Mucosa of descending colon (tissue), 3 donors: Measurements from ENCODE around the gene MYO5B. TPM values are rescaled to one million over a fixed set of nuclear protein-coding genes. Genes with fewer than 3 reads are reported as not detected.
A peak's percentile ranks its signal among the peaks of the same experiment; 100 is the strongest.

Experiments
- ATAC-seq: fragments of 200-7000 bp; cut with Tn5 transposase; one replicate; pipeline ENCODE4 v1.9.1; 2020; ENCODE audit warnings: mild to moderate bottlenecking, moderate library complexity
- DNase-seq, 3 donors: peaks; one replicate each; pipeline ENCODE4 v3.0.0-alpha.2; 2020
- H3K36me3 ChIP-seq: fragments of 200-600 bp; one replicate; pipeline ENCODE4 v1.8.0; 2021; ENCODE audit warnings: low read depth, mild to moderate bottlenecking
- H3K4me1 ChIP-seq: fragments of 200-600 bp; one replicate; pipeline ENCODE4 v1.8.0; 2021; ENCODE audit warnings: low read depth, mild to moderate bottlenecking
- H3K4me3 ChIP-seq: fragments of 200-600 bp; one replicate; pipeline ENCODE4 v1.8.0; 2021; ENCODE audit warnings: mild to moderate bottlenecking
- H3K9me3 ChIP-seq: fragments of 200-600 bp; one replicate; pipeline ENCODE4 v1.8.0; 2021; ENCODE audit warnings: mild to moderate bottlenecking
- CTCF ChIP-seq: fragments of 200-600 bp; IDR thresholded peaks from one replicate; pipeline ENCODE4 v1.8.0; 2022; ENCODE audit warnings: antibody characterized with exemption, mild to moderate bottlenecking
- intact Hi-C, 2 donors: fragments of 100-400 bp; cut with DNase I in 1 of 2; cut with micrococcal nuclease in 1 of 2; formaldehyde crosslinking; loops; one replicate each; pipeline versions ENCODE4 v1.11.0 to v1.11.1; 2022; cut with DNase I, micrococcal nuclease
- total RNA-seq, 3 donors: library from RNA; stranded (reverse); fragmentation: NEBNext Ultra II Directional in 2 of 3; extraction: Animal tissue kit (Norgen Biotek cat#: 25700) in 2 of 3; gene quantifications; one replicate each; pipeline versions ENCODE4 v1.2.1 to v1.2.4, GENCODE V29; 2021 to 2023
- donor health status: DM: no; HTN: no; CAD: no; lungs with moderate emphysema.
- donor health status: DM: no; HTN: no; CAD: no.
- donor health status: DM: no; HTN: yes; CAD: no.

The MYO5B gene
- total RNA-seq, 3 donors from 2014 or later: 52.7 to 179 (median 120) TPM

DNA sequence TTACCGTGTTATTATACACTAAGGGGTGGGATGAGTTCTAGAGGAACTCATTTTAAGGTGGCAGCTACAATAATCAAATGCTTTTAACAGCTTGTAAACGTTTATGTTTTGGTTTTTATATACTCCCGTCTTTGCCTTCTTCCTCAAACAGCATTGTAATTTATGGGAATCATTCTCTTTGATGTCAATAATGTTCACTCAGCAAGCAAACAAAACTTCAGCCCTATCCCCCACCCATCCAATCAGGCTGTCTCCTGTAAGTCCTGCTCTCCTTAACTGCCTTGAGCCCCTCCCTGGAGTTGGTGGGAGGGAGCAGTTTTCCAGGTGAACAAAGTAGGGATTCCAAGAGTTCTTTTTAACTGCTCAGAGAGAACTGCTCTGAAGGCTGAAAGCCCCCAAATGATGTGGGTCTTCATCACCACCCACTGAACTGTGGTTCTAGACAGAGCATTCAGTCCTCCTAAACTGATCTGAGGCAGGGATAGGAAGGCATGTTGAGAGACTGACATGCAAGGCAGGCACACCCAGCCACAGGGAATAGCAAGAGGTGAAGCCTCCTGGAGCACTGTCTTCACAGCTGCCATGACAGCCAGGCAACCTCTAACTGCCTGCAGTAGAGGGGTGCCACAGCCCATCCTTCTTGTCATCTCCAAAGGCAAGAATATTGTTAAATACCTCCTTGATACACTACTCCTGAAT, 17.5 kb downstream of the MYO5B start:
- ATAC-seq: peak; percentile 90
- Histone ChIP-seq H3K9me3 (no peaks in the 10 kb centered on the region), H3K4me1 (peaks cover 14% of the 10 kb centered on the region), H3K36me3 (no peaks in the 10 kb centered on the region), H3K4me3 (no peak overlapping the region)
- intact Hi-C loops: no loop called here
- TF ChIP-seq CTCF: no peak
- peak in 1 of 3 donors; percentile 67 for DNase-seq

GRCh38 chr18:50172367-50172766, 22.6 kb downstream of the MYO5B start:
- TF ChIP-seq CTCF: no peak
- Histone ChIP-seq H3K4me3 (no peak overlapping the region), H3K9me3 (no peaks in the 10 kb centered on the region), H3K36me3 (no peaks in the 10 kb centered on the region), H3K4me1 (peaks cover 6% of the 10 kb centered on the region)
- DNase-seq (no peak), ATAC-seq (peak; percentile 35)
- intact Hi-C loops: no loop called here

- Histone ChIP-seq H3K9me3 (no peaks in the 10 kb centered on the region), H3K4me3 (no peak overlapping the region), H3K4me1 (peaks cover 9% of the 10 kb centered on the region), H3K36me3 (no peaks in the 10 kb centered on the region)
- ATAC-seq (no peak), DNase-seq (no peak)
- no peak for TF ChIP-seq CTCF
- intact Hi-C loops: no loop called here
These were observed 23.5 kb downstream of the MYO5B start for GRCh38 chr18:50171406-50171805.

DNA sequence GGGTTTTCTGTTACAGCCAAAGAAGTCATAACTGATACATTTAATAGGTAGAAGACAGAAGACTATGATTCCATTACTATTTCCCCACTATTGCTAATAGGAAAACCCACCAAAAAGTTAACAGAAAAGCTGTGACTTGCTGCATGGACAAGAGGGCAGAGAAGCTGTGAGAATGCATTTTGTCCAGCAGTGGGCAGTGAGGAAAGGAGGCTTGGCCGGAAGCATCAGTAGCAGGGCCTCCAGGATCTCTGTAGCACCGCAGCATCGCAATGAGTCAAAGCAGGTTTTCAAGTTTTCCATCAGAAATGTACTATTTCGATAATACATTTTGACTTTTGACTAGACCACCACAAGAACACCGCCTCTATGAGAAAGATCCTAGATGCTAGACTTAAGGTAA, 24.9 kb downstream of the MYO5B start:
- Histone ChIP-seq H3K4me1 (peaks cover 16% of the 10 kb centered on the region), H3K36me3 (no peaks in the 10 kb centered on the region), H3K9me3 (no peaks in the 10 kb centered on the region), H3K4me3 (no peak overlapping the region)
- no peak for TF ChIP-seq CTCF
- ATAC-seq: no peak
- intact Hi-C loops: no loop called here
- no peak for DNase-seq

DNA sequence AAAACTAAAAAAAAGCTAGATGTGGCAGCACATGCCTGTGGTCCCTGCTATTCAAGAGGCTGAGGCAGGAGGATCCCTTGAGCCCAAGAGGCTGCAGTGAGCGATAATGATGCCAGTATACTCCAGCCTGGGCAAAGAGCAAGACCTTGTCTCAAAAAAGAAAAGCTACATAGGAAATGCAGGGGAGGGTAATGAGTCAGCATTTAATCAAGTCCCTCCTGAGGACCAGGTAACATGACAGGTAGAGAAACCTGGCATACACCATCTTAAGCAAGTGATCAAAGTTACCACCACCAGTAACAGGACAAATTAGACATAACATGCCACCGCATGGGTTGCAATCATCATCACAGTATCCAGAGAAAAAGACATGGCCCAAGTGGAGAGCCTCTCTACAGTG, 25.8 kb downstream of the MYO5B start:
- intact Hi-C loops: no loop called here
- TF ChIP-seq CTCF: no peak
- ATAC-seq: no peak

GRCh38 chr18:50167966-50168365, 27.0 kb downstream of the MYO5B start:
- H3K9me3 ChIP-seq: no peaks in the 10 kb centered on the region
- ATAC-seq: no peak
- peaks cover 13% of the 10 kb centered on the region for H3K4me1 ChIP-seq
- no peaks in the 10 kb centered on the region for H3K36me3 ChIP-seq
- no peak overlapping the region for H3K4me3 ChIP-seq
- TF ChIP-seq CTCF: no peak
- DNase-seq: no peak
- intact Hi-C loops: no loop called here

More for the DNA sequence above, 25.8 kb downstream of the MYO5B start:
- H3K9me3 ChIP-seq: no peaks in the 10 kb centered on the region
- DNase-seq: no peak
- no peaks in the 10 kb centered on the region for H3K36me3 ChIP-seq
- no peak overlapping the region for H3K4me3 ChIP-seq
- peaks cover 15% of the 10 kb centered on the region for H3K4me1 ChIP-seq
